Neuron (in vitro differentiated cells): Measurements from ENCODE around the gene QRICH2.

Experiments
- H2AFZ ChIP-seq: one replicate; pipeline ENCODE4 v1.6.1; 2013; ENCODE audit warnings: low read depth, mild to moderate bottlenecking, inconsistent platforms, low read length, moderate library complexity
- H3K27me3 ChIP-seq: one replicate; pipeline ENCODE4 v1.6.1; 2013; ENCODE audit warnings: low read length; ENCODE audit not compliant: insufficient read depth
- H3K36me3 ChIP-seq: one replicate; pipeline ENCODE4 v1.6.1; 2013; ENCODE audit warnings: low read length; ENCODE audit not compliant: insufficient read depth
- H3K4me1 ChIP-seq: one replicate; pipeline ENCODE4 v1.6.1; 2013; ENCODE audit warnings: low read length; ENCODE audit not compliant: insufficient read depth
- H3K4me3 ChIP-seq: 2 replicates; pipeline ENCODE4 v1.5.1; 2013; ENCODE audit warnings: mild to moderate bottlenecking, low read length, moderate library complexity
- H3K9me3 ChIP-seq: one replicate; pipeline ENCODE4 v1.6.1; 2013; ENCODE audit warnings: low read length

Gene QRICH2

DNA sequence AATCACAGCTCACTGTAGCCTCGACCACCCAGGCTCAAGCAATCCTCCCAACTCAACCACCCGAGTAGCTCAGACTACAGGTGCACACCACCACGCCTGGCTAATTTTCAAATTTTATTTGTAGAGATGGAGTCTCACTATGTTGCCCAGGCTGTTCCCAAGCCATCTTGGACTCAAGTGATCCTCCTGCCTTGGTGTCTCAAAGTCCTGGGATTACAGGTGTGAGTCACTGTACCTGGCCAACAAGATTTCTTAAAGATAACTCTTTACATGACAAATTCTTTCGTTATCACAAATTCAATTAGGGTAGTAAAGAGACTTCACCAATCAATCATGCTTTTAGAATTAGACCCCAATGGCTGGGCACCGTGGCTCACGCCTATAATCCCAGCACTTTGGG lies 33.2 kb upstream of the QRICH2 start:
- no peak overlapping the region for H3K4me3 ChIP-seq
- H3K36me3 ChIP-seq, result peaks cover 38% of the 10 kb centered on the region
- no peaks in the 10 kb centered on the region for H3K27me3 ChIP-seq
- H3K9me3 ChIP-seq, result no peaks in the 10 kb centered on the region
- no peak overlapping the region for H2AFZ ChIP-seq
- H3K4me1 ChIP-seq, result no peaks in the 10 kb centered on the region

DNA sequence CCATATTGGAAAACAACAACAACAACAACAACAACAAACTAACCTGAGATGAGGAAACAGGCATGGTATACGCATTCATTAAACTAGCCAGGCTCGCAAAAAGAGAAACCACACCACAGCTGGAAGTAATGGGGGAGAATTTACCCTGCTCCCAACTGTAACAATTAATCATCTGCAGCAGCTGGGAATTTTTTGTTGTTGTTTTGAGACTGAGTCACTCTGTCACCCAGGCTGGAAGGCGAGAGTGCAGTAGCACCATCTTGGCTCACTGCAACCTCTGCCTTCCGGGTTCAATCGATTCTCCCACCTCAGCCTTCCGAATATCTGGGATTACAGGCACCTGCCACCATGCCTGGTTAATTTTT lies 29.3 kb upstream of the QRICH2 start:
- Histone ChIP-seq H3K9me3 (no peaks in the 10 kb centered on the region), H3K4me3 (no peak overlapping the region), H2AFZ (no peak overlapping the region), H3K36me3 (peaks cover 16% of the 10 kb centered on the region), H3K27me3 (no peaks in the 10 kb centered on the region), H3K4me1 (peaks cover under 1% of the 10 kb centered on the region)

DNA sequence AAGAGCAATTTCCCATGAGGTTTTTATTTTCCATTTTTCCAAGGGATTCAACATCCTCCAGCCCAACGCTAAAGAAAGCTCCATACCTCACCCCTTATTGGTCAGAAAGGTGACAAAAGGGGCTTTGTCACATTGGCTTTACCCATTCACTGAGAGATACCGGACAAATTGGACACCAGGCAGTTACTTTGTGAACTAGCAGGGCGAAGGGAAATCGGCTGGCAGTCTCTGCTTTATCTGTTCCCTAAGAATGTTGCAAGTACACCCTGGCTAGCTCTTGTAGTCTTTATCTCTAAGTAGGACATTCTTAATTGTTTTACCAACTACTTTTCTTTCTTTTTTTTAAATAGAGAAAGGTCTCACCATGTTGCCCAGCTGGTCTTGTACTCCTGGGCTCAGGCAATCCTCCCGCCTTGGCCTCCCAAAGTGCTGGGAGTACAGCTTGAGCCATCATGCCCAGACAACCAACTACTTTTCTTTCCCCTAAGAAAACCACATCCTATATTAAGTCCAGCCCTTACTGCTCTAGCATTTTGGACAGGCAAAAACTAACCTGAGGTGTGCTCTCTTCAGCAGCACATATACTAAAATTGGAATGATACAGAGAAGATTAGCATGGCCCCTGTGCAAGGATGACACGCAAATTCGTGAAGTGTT lies 28.8 kb upstream of the QRICH2 start:
- peaks cover 6% of the 10 kb centered on the region for H3K4me1 ChIP-seq
- peaks cover 12% of the 10 kb centered on the region for H3K36me3 ChIP-seq
- no peaks in the 10 kb centered on the region for H3K9me3 ChIP-seq
- no peak overlapping the region for H2AFZ ChIP-seq
- no peak overlapping the region for H3K4me3 ChIP-seq
- H3K27me3 ChIP-seq, result no peaks in the 10 kb centered on the region

DNA sequence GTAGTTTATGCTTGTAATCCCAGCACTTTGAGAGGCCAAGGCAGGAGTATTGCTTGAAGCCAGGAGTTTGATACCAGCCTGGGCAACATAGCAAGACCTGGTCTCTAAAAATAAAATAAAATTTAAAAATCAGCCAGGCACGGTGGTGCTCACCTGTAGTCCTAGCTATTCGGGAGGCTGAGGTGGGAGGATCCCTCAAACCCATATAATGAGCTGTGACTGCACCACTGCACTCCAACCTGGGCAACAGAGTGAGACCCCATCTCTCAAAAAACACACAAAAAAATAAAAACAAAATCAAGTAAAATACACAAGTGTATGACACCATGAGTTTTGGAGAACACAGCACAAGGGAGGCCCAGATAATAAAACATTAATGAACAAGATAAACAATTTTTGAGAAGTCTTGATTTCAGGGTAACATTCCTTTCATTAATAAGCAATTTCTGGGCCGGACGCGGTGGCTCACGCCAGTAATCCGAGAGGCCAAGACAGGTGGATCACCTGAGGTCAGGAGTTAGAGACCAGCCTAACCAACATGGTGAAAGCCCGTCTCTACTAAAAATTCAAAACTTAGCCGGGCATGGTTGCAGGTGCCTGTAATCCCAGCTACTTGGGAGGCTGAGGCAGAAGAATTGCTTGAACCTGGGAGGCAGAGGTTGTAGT lies 27.8 kb upstream of the QRICH2 start:
- no peak overlapping the region for H3K4me3 ChIP-seq
- H3K9me3 ChIP-seq, result no peaks in the 10 kb centered on the region
- H3K36me3 ChIP-seq, result peaks cover 13% of the 10 kb centered on the region
- H2AFZ ChIP-seq, result no peak overlapping the region
- H3K27me3 ChIP-seq, result no peaks in the 10 kb centered on the region
- H3K4me1 ChIP-seq, result peaks cover 7% of the 10 kb centered on the region

DNA sequence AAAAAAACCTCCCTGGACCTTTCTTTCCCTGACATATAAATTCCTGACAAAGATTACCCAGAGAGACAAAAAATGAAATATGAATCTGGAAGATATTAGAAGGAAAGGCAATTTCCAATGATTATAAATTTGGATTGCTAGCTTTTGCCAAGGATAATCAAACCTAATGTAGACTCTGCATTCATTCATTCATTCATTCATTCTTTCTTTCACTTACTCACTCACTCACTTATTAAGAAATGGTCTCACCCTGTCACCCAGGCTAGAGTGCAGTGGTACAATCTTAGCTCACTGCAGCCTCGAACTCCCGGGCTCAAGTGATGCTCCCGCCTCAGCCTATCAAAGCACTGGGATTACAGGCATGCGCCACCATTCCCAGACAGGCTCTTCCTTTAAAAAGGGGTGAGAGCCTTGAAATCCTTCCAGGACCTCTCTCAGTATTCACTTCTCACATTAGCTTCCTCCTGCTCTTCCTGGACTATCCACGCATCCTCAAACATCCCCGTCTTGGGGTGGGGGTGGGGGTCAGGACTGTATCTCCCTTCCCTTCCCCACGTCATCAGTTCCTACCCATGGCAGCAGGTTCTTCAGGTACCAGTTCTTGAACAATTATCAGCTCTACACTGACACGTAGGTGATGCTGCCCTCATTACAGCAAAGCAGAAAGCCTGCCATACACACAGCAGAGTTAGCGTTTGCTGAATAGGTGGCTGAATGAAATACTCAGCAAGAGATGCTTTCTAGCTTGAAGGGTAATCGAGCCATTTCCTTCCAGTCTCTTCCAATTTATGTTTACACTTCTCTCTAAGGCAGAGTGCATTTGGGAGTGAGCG lies 25.8 kb upstream of the QRICH2 start:
- Histone ChIP-seq H3K4me3 (no peak overlapping the region), H3K27me3 (no peaks in the 10 kb centered on the region), H3K36me3 (peaks cover 23% of the 10 kb centered on the region), H3K9me3 (no peaks in the 10 kb centered on the region), H2AFZ (no peak overlapping the region), H3K4me1 (peaks cover 7% of the 10 kb centered on the region)

DNA sequence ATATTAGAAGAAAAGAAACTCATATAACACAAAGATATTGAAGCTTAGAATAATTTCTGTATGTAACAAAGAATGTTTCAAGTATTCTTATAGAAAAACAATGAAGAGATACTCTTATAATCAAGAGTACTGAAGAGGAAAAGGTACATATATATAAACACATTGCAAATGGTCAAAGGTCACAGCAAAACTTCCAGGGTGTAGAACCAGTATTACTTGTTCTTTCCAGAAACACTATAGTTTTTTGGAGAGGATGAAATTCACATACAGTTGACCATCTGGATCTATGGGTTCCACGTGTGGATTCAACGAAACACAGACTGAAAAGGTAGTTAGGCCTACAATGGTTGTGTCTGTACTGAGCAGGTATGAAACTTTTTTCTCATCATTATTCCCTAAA lies 23.0 kb upstream of the QRICH2 start:
- peaks cover 7% of the 10 kb centered on the region for H3K4me1 ChIP-seq

DNA sequence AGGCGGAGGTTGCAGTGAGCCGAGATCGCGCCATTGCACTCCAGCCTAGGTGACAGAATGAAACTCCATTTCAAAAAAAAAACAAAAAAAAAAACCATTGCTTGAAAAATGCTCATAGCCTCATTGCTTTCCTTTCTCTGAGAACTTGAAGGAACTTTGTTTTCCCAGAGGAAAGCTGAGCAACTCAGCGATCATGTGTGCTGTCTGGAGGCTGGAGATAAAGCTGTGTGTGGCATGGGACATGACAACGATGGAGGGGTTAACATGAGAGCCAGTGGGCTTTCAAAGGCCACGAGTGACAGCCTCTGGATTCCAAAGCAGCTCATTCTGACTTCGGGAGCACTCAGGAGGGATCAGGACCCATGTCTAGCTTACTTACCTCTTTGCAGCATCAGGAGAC lies 21.6 kb upstream of the QRICH2 start:
- Histone ChIP-seq H3K4me3 (no peak overlapping the region), H3K27me3 (no peaks in the 10 kb centered on the region), H3K9me3 (no peaks in the 10 kb centered on the region), H3K36me3 (peaks cover 45% of the 10 kb centered on the region), H3K4me1 (peaks cover 7% of the 10 kb centered on the region), H2AFZ (no peak overlapping the region)

More for the DNA sequence above, 23.0 kb upstream of the QRICH2 start:
- Histone ChIP-seq H2AFZ (no peak overlapping the region), H3K4me3 (no peak overlapping the region), H3K36me3 (peaks cover 42% of the 10 kb centered on the region), H3K27me3 (no peaks in the 10 kb centered on the region), H3K9me3 (no peaks in the 10 kb centered on the region)

DNA sequence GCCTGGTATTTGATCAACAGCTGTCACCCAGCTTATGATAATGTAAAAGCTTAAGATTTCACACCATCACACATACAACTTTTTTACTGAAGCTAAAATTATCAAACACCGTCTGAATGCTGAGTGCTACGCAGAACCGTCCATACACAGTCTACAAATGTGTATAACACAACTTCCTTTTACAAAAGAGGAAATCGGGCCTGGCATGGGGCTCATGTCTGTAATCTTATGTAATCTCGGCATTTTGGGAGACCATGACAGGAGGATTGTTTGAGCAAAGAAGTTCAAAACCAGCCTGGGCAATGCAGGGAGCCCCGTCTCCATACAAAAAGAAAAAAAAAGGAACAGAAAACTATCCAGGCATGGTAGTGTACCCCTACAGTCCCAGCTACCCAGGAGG lies 19.6 kb upstream of the QRICH2 start:
- peaks cover 49% of the 10 kb centered on the region for H3K36me3 ChIP-seq
- H3K9me3 ChIP-seq, result no peaks in the 10 kb centered on the region
- peaks cover 7% of the 10 kb centered on the region for H3K4me1 ChIP-seq
- no peak overlapping the region for H3K4me3 ChIP-seq
- H3K27me3 ChIP-seq, result no peaks in the 10 kb centered on the region
- H2AFZ ChIP-seq, result no peak overlapping the region

DNA sequence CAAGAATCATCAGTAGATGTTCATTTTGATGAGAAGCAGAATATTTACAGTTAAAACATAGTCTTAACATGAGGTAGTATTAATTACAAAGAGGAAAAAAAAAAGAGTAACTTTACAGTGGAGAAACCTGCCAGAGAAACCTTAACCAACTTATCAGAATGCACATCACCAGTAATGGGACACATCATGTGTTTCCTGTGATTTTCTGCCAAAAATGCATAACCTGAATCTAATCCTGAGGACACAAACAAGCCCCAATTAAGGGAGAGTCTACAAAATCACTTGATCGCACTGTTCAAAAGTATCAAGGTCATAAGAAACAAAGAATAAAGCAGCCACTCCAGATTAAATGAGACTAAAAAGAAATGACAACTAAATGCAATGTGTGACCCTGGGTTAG lies 18.2 kb upstream of the QRICH2 start:
- Histone ChIP-seq H3K4me3 (no peak overlapping the region), H2AFZ (no peak overlapping the region), H3K9me3 (no peaks in the 10 kb centered on the region), H3K27me3 (no peaks in the 10 kb centered on the region), H3K4me1 (no peaks in the 10 kb centered on the region), H3K36me3 (peaks cover 51% of the 10 kb centered on the region)

DNA sequence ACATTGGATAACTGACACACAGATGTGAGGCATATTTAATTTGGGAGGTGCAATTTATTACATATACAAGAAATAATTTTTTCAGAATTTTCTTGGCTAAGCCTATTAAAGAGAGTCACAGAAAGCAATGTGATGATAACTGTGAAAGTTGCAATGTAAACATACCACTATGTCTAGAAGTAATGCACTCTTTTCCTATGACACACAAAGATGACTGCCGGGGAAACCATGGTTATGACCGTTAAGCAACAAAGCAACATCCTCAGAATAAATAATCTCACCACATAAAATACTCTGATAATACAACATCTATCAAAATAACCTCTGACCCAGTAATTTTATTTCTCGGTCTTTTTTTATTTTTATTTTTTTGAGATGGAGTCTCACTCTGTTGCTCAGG lies 10.5 kb upstream of the QRICH2 start:
- Histone ChIP-seq H3K9me3 (no peaks in the 10 kb centered on the region), H3K27me3 (no peaks in the 10 kb centered on the region), H3K4me3 (no peak overlapping the region), H3K36me3 (peaks cover 37% of the 10 kb centered on the region), H3K4me1 (no peaks in the 10 kb centered on the region), H2AFZ (no peak overlapping the region)

DNA sequence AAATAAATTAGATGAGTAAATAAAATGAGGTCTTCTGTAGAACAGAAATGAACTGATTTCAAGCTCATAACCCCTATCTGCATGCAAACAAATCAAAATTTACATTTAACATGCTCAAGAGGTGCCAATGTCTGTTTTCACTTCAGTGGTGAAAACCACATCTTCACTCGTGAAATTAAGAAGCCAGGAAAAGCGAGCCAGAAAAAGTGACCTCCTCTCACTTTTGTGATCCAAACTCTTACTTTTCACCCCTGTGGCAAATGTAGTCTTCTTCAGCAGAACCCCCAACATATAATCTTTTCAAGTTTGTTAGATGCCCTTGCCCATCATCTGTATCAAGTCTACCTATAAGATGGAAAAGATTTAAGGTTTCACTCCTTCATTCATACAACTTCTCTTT lies 9.5 kb upstream of the QRICH2 start:
- Histone ChIP-seq H2AFZ (no peak overlapping the region), H3K4me3 (no peak overlapping the region), H3K27me3 (no peaks in the 10 kb centered on the region), H3K36me3 (peaks cover 45% of the 10 kb centered on the region), H3K4me1 (no peaks in the 10 kb centered on the region), H3K9me3 (no peaks in the 10 kb centered on the region)

DNA sequence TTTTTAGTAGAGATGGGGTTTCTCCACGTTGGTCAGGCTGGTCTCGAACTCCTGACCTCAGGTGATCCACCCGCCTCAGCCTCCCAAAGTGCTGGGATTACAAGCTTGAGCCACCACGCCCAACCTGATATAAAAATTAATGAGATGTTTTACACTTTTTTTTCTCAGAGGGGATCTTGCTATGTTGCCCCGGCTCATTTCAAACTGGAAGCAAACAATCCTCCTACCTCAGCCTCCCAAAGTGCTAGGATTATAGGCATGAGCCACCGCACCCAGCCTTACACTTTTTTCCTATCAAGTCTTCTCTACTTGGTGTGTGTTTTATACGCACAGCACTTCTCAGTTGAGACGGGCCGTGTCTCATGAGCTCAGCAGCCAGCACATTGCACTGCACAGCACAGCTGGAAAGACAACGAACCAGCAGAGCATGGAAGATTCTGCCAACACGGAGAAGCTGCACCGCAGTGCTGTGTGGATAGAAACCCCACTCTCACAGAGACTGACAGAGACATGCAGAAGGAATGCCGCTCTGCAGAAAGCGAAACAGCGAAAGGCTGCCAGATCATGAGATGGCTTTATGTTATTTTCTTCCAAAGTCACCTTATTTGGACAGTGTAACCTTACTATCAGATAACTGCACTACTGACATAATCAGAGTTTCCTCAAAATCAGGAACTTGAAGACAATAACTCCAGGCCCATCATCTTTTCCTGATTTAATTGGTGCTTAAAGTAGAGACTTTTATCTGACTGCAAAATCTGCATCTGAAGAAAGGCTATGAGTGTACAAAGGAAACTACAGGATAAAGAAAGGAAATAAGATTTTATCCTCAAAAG lies 6.5 kb upstream of the QRICH2 start:
- peaks cover 53% of the 10 kb centered on the region for H3K36me3 ChIP-seq
- H3K4me3 ChIP-seq, result no peak overlapping the region
- H2AFZ ChIP-seq, result no peak overlapping the region
- no peaks in the 10 kb centered on the region for H3K4me1 ChIP-seq
- H3K27me3 ChIP-seq, result no peaks in the 10 kb centered on the region
- no peaks in the 10 kb centered on the region for H3K9me3 ChIP-seq

DNA sequence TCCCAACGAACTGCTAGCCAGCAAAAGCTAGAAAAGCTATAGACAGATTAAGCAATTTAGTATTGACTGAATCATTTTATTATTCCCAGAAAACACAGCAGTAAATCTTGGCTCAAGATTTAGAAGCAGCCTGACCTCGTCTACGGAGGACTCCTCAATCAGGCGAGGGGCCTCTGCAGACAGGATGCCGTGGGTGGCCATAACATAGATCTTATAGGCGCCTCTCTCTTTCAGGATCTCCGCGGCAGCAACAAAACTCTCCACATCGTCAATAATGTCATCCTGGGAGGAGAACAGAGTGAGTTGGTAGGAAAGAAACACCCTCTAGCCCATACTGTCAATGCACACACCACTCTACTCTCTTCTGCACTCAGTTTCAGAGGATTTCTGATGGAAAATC lies 4.7 kb upstream of the QRICH2 start:
- peaks cover 51% of the 10 kb centered on the region for H3K36me3 ChIP-seq
- no peaks in the 10 kb centered on the region for H3K4me1 ChIP-seq
- no peaks in the 10 kb centered on the region for H3K27me3 ChIP-seq
- peaks cover 6% of the 10 kb centered on the region for H3K9me3 ChIP-seq
- no peak overlapping the region for H2AFZ ChIP-seq
- H3K4me3 ChIP-seq, result no peak overlapping the region
